PFSK-1 (cell line): ENCODE measurements around the gene PHYH.

Experiments used
- FOXP2 ChIP-seq: optimal IDR thresholded peaks from 2 replicates; pipeline ENCODE3; 2011; ENCODE audit warnings: borderline replicate concordance, control low read depth, inconsistent platforms; ENCODE audit not compliant: insufficient read depth; ENCODE audit errors: extremely low read length, extremely low read depth
- POLR2AphosphoS5 ChIP-seq: IDR thresholded peaks from 2 replicates; pipeline ENCODE4 v1.6.1; 2012; ENCODE audit warnings: low read depth, mild to moderate bottlenecking, control low read depth, low read length, moderate library complexity
- REST ChIP-seq, 2 experiments: IDR thresholded peaks; 2 replicates each; pipeline versions ENCODE4 v1.6.1 to v1.8.0; 2011 to 2012; ENCODE audit warnings: low read depth in 2 of 2, low read length in 2 of 2, control low read depth in 1 of 2, inconsistent platforms in 1 of 2, mild to moderate bottlenecking in 1 of 2, moderate library complexity in 1 of 2; ENCODE audit not compliant: insufficient read depth in 1 of 2
- SIN3A ChIP-seq: IDR thresholded peaks from 2 replicates; pipeline ENCODE4 v1.6.1; 2012; ENCODE audit warnings: mild to moderate bottlenecking, low read length, moderate library complexity, borderline replicate concordance; ENCODE audit not compliant: insufficient read depth
- TAF1 ChIP-seq: IDR thresholded peaks from 2 replicates; pipeline ENCODE4 v1.6.1; 2012; ENCODE audit warnings: low read length, control low read depth, borderline replicate concordance; ENCODE audit not compliant: insufficient read depth

Gene PHYH

GRCh38 chr10:13263591-13263990, 36.3 kb downstream of the PHYH start:
- TF ChIP-seq POLR2AphosphoS5 (no peak), SIN3A (no peak), REST (IDR thresholded peaks at IDR 0.05; ENCODE audit: insufficient read depth in 1 of 2, low read depth in 2 of 2, low read length in 2 of 2) (no peak), TAF1 (no peak), FOXP2 (no peak)

GRCh38 chr10:13262433-13262832, 37.4 kb downstream of the PHYH start:
- TF ChIP-seq FOXP2 (no peak), SIN3A (no peak), POLR2AphosphoS5 (no peak), REST (IDR thresholded peaks at IDR 0.05; ENCODE audit: insufficient read depth in 1 of 2, low read depth in 2 of 2, low read length in 2 of 2) (no peak), TAF1 (no peak)

- TF ChIP-seq REST (IDR thresholded peaks at IDR 0.05; ENCODE audit: insufficient read depth in 1 of 2, low read depth in 2 of 2, low read length in 2 of 2) (no peak), SIN3A (no peak), POLR2AphosphoS5 (no peak), FOXP2 (no peak)
Observed at GRCh38 chr10:13257621-13258140, 42.2 kb downstream of the PHYH start.

- TF ChIP-seq REST (IDR thresholded peaks at IDR 0.05; ENCODE audit: insufficient read depth in 1 of 2, low read depth in 2 of 2, low read length in 2 of 2): no peak
- no peak for TF ChIP-seq TAF1
- TF ChIP-seq SIN3A: no peak
- no peak for TF ChIP-seq POLR2AphosphoS5
- no peak for TF ChIP-seq FOXP2
Observed at GRCh38 chr10:13256627-13257026, 43.2 kb downstream of the PHYH start.

GRCh38 chr10:13253726-13254125, 46.1 kb downstream of the PHYH start:
- TF ChIP-seq TAF1: no peak
